HFFc6 (cell line): ENCODE results near the gene SARS1. TPM values are rescaled to one million over a fixed set of nuclear protein-coding genes. Genes with fewer than 3 reads are reported as not detected.

Source experiments
- DNase-seq: peaks from one replicate; pipeline ENCODE4 v3.0.0-alpha.2; 2018
- H3K27ac Mint-ChIP-seq: 2 replicates; pipeline ENCODE4 v1.8.0; 2020; ENCODE audit warnings: mild to moderate bottlenecking, mixed read lengths
- H3K27me3 Mint-ChIP-seq: 2 replicates; pipeline ENCODE4 v1.8.0; 2021; ENCODE audit warnings: mild to moderate bottlenecking, moderate library complexity, mixed read lengths; ENCODE audit not compliant: insufficient read depth
- H3K36me3 Mint-ChIP-seq: 2 replicates; pipeline ENCODE4 v1.8.0; 2021; ENCODE audit warnings: low read depth, mixed read lengths
- H3K4me1 Mint-ChIP-seq: 2 replicates; pipeline ENCODE4 v1.8.0; 2020; ENCODE audit warnings: low read depth, mixed read lengths
- H3K4me3 Mint-ChIP-seq: 2 replicates; pipeline ENCODE4 v1.8.0; 2020; ENCODE audit warnings: mild to moderate bottlenecking, moderate library complexity, mixed read lengths
- H3K9me3 Mint-ChIP-seq: 2 replicates; pipeline ENCODE4 v1.8.0; 2020; ENCODE audit warnings: mild to moderate bottlenecking, mixed read lengths
- CTCF ChIP-seq: fragments of 200-600 bp; sonication (generic); IDR thresholded peaks from 2 replicates; pipeline ENCODE4 v1.5.0; 2021; ENCODE audit warnings: antibody characterized with exemption, mild to moderate bottlenecking
- total RNA-seq, 6 experiments: library from RNA; stranded (reverse); fragmentation: NEBNext Ultra II Directional; extraction: Animal tissue kit (Norgen Biotek cat#: 25700); gene quantifications; 2 replicates in 1 of 6; 3 replicates in 5 of 6; pipeline ENCODE4 v1.2.3, GENCODE V29; 2021

Gene SARS1
- total RNA-seq, 6 experiments from 2014 or later = 165 to 194 (median 176) TPM

- Mint-ChIP-seq H3K4me1 (peaks cover 18% of the 10 kb centered on the region), H3K27ac (no peak overlapping the region), H3K27me3 (peaks cover 2% of the 10 kb centered on the region; the same call in 1 of the 2 replicates), H3K36me3 (no peaks in the 10 kb centered on the region), H3K9me3 (no peaks in the 10 kb centered on the region), H3K4me3 (no peak overlapping the region)
- DNase-seq = no peak
- TF ChIP-seq CTCF = no peak
Observed at GRCh38 chr1:109262231-109263055, 48.7 kb downstream of the SARS1 start.

GRCh38 chr1:109263234-109263596 is 49.5 kb downstream of the SARS1 start:
- DNase-seq = no peak
- Mint-ChIP-seq H3K27me3 (peaks cover 2% of the 10 kb centered on the region; the same call in 1 of the 2 replicates), H3K36me3 (no peaks in the 10 kb centered on the region), H3K4me1 (peaks cover 16% of the 10 kb centered on the region), H3K4me3 (no peak overlapping the region), H3K27ac (no peak overlapping the region), H3K9me3 (no peaks in the 10 kb centered on the region)
- no peak for TF ChIP-seq CTCF

GRCh38 chr1:109263597-109264378 is 50.1 kb downstream of the SARS1 start:
- H3K27ac Mint-ChIP-seq = no peak overlapping the region
- H3K4me3 Mint-ChIP-seq = no peak overlapping the region
- no peaks in the 10 kb centered on the region for H3K36me3 Mint-ChIP-seq
- peak; percentile 100 for TF ChIP-seq CTCF
- DNase-seq = peak; percentile 89
- no peaks in the 10 kb centered on the region for H3K9me3 Mint-ChIP-seq
- peaks cover 2% of the 10 kb centered on the region; the same call in 1 of the 2 replicates for H3K27me3 Mint-ChIP-seq
- H3K4me1 Mint-ChIP-seq = peaks cover 16% of the 10 kb centered on the region

- Mint-ChIP-seq H3K27me3 (peaks cover 2% of the 10 kb centered on the region; the same call in 1 of the 2 replicates), H3K4me1 (peaks cover 16% of the 10 kb centered on the region), H3K9me3 (no peaks in the 10 kb centered on the region), H3K36me3 (no peaks in the 10 kb centered on the region), H3K4me3 (no peak overlapping the region), H3K27ac (no peak overlapping the region)
- TF ChIP-seq CTCF = no peak
- DNase-seq = no peak
Observed at GRCh38 chr1:109264379-109264755, 50.6 kb downstream of the SARS1 start.

- peaks cover 16% of the 10 kb centered on the region for H3K4me1 Mint-ChIP-seq
- no peak for DNase-seq
- H3K36me3 Mint-ChIP-seq = no peaks in the 10 kb centered on the region
- H3K27me3 Mint-ChIP-seq = peaks cover 2% of the 10 kb centered on the region; the same call in 1 of the 2 replicates
- H3K27ac Mint-ChIP-seq = no peak overlapping the region
- no peaks in the 10 kb centered on the region for H3K9me3 Mint-ChIP-seq
- H3K4me3 Mint-ChIP-seq = no peak overlapping the region
- TF ChIP-seq CTCF = no peak
Observed at GRCh38 chr1:109265016-109265415, 51.3 kb downstream of the SARS1 start.
